NCI-H1105 (cell line): Measurements from ENCODE around the gene LOC101059915.
"Not testable (repeated sequence)": the region's sequence is repeated elsewhere in the genome, so short reads cannot be mapped to it uniquely, and the experiment has no call there.

ENCODE experiments used
- DNase-seq: peaks from one replicate; lab custom pipeline; 2025; lab: John Stamatoyannopoulos, UW

The LOC101059915 gene

DNA sequence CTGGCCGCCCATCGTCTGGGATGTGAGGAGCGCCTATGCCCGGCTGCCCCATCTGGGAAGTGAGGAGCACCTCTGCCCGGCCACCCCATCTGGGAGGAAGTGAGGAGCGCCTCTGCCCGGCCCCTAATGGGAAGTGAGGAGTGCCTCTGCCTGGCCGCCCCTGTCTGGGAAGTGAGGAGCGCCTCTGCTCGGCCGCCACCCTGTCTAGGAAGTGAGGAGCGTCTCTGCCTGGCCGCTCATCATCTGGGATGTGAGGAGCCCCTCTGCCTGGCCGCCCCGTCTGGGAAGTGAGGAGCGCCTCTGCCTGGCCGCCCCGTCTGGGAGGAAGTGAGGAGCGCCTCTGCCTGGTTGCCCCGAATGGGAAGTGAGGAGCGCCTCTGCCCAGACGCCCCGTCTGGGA, 8.3 kb downstream of the LOC101059915 start:
- not testable (repeated sequence) for DNase-seq

DNA sequence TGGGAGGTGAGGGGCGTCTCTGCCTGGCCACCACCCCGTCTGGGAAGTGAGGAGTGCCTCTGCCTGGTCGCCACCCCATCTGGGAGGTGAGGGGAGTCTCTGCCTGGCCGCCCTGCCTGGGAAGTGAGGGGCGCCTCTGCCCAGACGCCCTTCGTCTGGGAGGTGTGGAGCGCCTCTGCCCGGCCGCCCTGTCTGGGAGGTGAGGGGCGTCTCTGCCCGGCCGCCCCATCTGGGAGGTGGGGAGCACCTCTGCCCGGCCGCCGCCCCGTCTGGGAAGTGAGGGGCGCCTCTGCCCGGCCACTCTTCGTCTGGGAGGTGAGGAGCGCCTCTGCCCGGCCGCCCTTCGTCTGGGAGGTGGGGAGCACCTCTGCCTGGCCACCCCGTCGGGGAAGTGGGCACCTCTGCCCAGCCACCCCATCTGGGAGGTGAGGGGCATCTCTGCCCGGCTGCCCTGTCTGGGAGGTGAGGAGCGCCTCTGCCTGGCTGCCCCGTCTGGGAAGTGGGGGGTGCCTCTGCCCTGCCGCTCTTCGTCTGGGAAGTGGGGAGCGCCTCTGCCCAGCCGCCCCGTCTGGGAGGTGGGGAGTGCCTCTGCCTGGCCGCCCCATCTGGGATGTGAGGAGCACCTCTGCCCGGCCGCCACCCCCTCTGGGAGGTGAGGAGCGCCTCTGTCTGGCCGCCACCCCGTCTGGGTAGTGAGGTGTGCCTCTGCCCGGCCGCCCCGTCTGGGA, 8.9 kb downstream of the LOC101059915 start:
- DNase-seq, result not testable (repeated sequence)

- not testable (repeated sequence) for DNase-seq
These were observed 9.8 kb downstream of the LOC101059915 start for GRCh38 chrX:71677195-71677594.

DNA sequence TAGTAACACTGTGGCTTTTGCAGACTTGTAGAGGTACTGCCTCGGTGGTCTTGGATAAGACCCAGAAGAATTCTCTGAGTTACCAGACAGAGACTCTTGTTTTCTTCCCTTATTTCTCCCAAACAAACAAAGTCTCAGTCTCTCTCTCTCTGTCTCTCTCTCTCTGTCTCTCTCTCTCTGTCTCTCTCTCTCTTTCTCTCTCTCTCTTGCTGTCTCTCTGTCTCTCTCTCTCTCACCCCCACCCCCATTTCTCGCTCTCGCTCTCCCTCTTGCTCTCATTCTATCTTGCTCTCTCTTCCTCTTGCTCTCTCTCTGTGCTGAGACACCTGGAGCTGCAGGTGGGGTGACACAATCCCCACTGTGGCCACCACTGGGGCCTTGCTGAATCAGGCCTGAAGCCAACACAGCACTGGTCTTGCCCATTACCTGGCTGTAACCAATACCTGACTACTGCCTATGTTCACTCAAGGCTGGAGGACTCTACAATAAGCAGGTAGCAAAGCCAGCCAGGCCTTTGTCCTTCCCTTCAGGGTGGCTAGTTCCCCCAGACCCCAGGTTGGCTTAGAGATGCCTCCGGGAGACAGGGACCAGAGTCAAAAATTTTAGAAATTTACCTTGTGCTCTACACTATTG, 12.3 kb downstream of the LOC101059915 start:
- DNase-seq, result no peak

DNA sequence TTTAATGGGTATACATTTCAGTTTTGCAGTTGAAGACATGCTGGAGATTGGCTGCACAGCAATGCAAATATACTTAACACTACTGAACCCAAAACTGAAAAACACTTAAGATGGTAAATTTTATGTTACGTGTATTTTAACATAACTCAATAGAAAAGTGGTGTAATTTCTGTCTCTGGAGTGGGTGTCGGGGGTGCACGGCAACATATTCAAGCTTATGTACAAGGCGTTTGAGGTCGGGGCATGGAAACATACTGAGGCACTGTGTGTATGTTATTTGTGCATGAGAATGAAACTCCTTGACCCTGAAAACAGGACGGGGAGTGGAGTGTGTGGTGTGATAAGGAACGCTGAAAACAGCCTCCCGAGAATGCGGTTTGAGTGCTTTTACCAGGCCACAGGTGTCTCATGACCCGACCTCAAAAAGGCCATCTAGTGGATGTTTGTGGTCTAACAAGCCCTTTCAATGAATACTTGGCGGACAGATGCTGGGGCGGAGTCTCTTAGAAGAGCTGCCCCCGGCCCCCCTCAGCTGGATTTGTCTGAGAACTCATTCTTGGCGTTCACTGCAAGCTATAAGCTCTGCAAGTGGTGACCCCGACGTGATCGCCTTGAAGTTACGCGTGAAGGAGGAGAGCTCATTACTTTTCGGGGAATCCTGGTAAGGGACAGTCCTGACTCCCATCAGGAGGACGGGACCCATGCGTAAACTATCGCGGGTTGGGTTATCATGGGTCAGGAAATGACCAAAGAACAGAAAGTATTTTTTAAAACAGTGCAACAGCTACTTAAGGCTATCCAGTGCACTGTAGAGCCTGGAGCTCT, 29.5 kb downstream of the LOC101059915 start:
- not testable (repeated sequence) for DNase-seq

DNA sequence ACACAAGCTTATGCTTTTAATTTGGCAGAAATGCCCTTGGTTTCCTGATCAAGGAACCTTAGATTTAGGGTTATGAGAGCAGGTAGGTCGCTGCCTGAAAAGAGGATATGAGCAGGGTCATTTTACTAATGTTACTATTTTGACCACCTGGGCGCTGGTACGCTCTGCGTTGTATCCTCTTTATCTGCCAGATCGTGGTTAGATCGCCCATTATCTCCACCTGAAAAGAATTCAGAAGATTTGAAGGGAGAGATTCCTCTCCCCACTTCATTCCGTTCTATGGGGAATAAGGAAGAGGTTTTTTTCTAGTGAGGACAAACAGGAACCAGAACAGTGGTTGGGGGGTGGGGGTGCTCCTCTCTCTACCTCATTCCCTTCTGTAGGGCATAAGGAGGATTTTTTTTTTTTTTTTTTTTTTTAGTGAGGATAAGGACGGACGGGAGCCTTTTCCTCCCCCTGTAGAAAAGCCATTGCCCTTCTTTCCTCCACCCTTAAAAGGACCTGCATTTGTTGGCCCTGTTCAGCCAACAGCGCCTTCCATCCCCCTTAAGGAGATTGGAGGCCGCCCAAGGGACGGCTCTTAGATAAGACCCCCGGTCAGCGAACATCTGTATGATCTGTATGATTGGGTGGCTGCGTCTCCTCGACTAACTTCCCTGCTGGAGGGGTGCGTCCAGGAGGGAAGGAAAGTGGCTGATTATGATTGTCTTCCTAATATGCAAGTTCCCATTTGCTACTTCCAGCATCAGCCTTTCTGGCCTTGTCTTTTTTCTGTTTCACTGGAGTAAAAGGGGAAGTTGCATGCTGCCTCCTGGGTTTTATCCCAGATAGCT, 30.3 kb downstream of the LOC101059915 start:
- DNase-seq, result not testable (repeated sequence)

DNA sequence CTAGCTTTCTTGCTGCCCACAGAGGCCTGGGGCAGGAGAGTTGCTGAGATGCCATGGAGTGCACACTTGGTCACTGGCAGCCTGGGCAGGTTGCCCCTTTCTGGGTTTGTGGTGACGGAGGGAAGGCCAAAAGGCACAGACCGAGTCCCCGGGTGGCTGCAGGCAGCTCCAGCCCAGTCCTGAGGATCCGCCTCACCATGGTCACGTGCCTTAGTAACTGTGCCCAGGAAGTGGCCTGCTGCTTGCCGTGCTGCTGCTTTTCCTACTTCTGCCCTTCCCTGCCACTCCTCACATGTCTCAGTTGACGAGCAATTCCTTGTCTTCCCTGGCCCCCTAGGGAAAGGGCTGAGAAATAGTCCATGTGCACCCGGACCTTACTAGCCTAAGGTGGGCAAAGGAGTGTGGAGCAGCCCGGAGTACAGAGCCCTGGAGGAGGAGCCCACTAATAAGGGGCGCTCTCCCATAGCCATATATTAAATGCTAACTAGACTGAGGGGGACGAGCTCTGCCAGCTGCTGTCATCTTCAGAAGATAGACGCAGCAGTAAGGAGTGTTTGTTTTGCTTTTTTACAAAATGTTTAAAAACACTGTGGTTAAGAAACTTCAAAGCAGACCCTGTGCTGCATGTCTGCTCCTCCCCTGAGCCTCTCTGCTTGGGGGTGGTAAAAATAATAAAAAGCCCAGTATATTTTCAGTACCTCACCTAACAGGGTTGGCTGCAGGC, 31.1 kb downstream of the LOC101059915 start:
- not testable (repeated sequence) for DNase-seq

- DNase-seq, result not testable (repeated sequence)
These were observed 31.6 kb downstream of the LOC101059915 start for GRCh38 chrX:71699023-71699344.

DNA sequence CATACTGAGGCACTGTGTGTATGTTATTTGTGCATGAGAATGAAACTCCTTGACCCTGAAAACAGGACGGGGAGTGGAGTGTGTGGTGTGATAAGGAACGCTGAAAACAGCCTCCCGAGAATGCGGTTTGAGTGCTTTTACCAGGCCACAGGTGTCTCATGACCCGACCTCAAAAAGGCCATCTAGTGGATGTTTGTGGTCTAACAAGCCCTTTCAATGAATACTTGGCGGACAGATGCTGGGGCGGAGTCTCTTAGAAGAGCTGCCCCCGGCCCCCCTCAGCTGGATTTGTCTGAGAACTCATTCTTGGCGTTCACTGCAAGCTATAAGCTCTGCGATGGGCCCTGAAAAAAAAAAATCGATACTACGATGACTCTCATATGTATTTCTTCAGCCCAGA, 35.5 kb downstream of the LOC101059915 start:
- DNase-seq, result not testable (repeated sequence)

GRCh38 chrX:71714064-71714463, 46.7 kb downstream of the LOC101059915 start:
- not testable (repeated sequence) for DNase-seq

DNA sequence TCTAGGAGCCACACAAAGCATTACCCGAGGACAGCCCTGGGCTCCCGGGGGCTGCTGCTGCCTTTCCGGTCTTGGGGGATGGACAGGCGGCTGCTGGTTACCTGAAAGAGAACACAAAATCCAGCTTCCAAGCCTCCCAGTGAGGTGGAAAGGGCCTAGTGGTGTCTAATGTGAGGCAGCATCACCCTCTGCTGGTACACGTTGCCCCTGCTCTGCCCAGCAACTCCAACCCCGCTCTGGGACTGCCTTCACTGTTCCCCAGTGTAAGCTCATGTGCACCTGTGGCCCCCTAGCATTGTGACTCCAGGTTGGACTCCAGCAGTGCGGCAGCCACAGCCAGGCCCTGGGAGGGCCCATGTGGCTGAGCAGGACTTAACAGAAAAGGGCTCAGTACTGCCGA, 48.2 kb downstream of the LOC101059915 start:
- DNase-seq, result not testable (repeated sequence)

DNA sequence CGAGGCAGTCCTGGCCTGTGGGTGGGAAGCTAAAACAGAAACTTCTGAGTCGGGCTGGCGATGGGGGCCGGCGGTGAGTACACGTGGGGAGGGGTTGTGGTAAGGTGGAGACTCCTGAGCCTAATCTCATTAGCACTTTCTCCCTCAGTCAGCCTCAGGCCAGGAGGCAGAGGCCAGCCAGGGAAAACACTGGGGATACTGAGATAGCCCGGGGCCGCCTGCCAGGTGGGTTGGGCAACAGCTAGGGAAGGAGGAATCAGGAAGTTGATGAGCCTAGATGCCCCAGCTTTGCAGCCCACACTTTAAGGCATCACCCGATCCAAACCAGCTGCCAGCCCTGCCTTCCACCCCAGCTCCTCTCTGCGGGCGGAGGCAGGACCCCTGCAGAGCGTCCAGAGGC, 49.0 kb downstream of the LOC101059915 start:
- not testable (repeated sequence) for DNase-seq

- not testable (repeated sequence) for DNase-seq
These were observed 50.8 kb downstream of the LOC101059915 start, which contains the start of gene CXorf49 for GRCh38 chrX:71718185-71718584. Gene CXorf49 (minus strand): TSS chrX:71718285. CDS start chrX:71718151, 134 bp downstream.

GRCh38 chrX:71719195-71719594, 51.8 kb downstream of the LOC101059915 start:
- DNase-seq, result not testable (repeated sequence)

GRCh38 chrX:71720289-71720886, 53.0 kb downstream of the LOC101059915 start:
- DNase-seq, result not testable (repeated sequence)
